ENCODE measurements around the gene PIGW.
"Not testable (repeated sequence)": the region's sequence is repeated elsewhere in the genome, so short reads cannot be mapped to it uniquely, and the experiment has no call there.

PIGW gene

GRCh38 chr17:36498560-36499300 is 36.1 kb upstream of the PIGW start:
- Histone ChIP-seq H3K9ac (ENCODE audit: low read length) (no peak overlapping the region), H3K4me1 (ENCODE audit: insufficient read depth, low read length) (no peaks in the 10 kb centered on the region), H3K27ac (ENCODE audit: low read depth, low read length) (no peak overlapping the region), H3K4me3 (ENCODE audit: low read depth in 1 of 2, low read length in 2 of 2) (no peak overlapping the region), H3K36me3 (ENCODE audit: insufficient read depth, low read length) (peaks cover 59% of the 10 kb centered on the region), H3K27me3 (ENCODE audit: control insufficient read depth in 1 of 2, insufficient read depth in 2 of 2, low read length in 2 of 2) (no peaks in the 10 kb centered on the region), H3K9me3 (ENCODE audit: low read length) (no peaks in the 10 kb centered on the region)

GRCh38 chr17:36500745-36501225 is 34.0 kb upstream of the PIGW start:
- Histone ChIP-seq H3K9ac (ENCODE audit: low read length) (no peak overlapping the region), H3K36me3 (ENCODE audit: insufficient read depth, low read length) (peaks cover 55% of the 10 kb centered on the region), H3K9me3 (ENCODE audit: low read length) (no peaks in the 10 kb centered on the region), H3K4me1 (ENCODE audit: insufficient read depth, low read length) (no peaks in the 10 kb centered on the region), H3K27ac (ENCODE audit: low read depth, low read length) (no peak overlapping the region), H3K4me3 (ENCODE audit: low read depth in 1 of 2, low read length in 2 of 2) (no peak overlapping the region), H3K27me3 (ENCODE audit: control insufficient read depth in 1 of 2, insufficient read depth in 2 of 2, low read length in 2 of 2) (no peaks in the 10 kb centered on the region)

- H3K36me3 ChIP-seq (ENCODE audit: insufficient read depth, low read length) = peaks cover 54% of the 10 kb centered on the region
Measured at GRCh38 chr17:36501351-36501750, 33.4 kb upstream of the PIGW start.

GRCh38 chr17:36501963-36502362 is 32.8 kb upstream of the PIGW start:
- peaks cover 56% of the 10 kb centered on the region for H3K36me3 ChIP-seq (ENCODE audit: insufficient read depth, low read length)
- no peak overlapping the region for H3K4me3 ChIP-seq (ENCODE audit: low read depth in 1 of 2, low read length in 2 of 2)
- no peaks in the 10 kb centered on the region for H3K4me1 ChIP-seq (ENCODE audit: insufficient read depth, low read length)

More at GRCh38 chr17:36501351-36501750, 33.4 kb upstream of the PIGW start:
- no peaks in the 10 kb centered on the region for H3K9me3 ChIP-seq (ENCODE audit: low read length)
- H3K27me3 ChIP-seq (ENCODE audit: control insufficient read depth in 1 of 2, insufficient read depth in 2 of 2, low read length in 2 of 2) = no peaks in the 10 kb centered on the region
- H3K4me1 ChIP-seq (ENCODE audit: insufficient read depth, low read length) = no peaks in the 10 kb centered on the region
- H3K4me3 ChIP-seq (ENCODE audit: low read depth in 1 of 2, low read length in 2 of 2) = no peak overlapping the region
- H3K9ac ChIP-seq (ENCODE audit: low read length) = no peak overlapping the region
- no peak overlapping the region for H3K27ac ChIP-seq (ENCODE audit: low read depth, low read length)

GRCh38 chr17:36503456-36504155 is 31.2 kb upstream of the PIGW start:
- H3K4me1 ChIP-seq (ENCODE audit: insufficient read depth, low read length) = no peaks in the 10 kb centered on the region
- no peak overlapping the region for H3K27ac ChIP-seq (ENCODE audit: low read depth, low read length)
- no peak overlapping the region for H3K9ac ChIP-seq (ENCODE audit: low read length)
- H3K36me3 ChIP-seq (ENCODE audit: insufficient read depth, low read length) = peaks cover 50% of the 10 kb centered on the region
- H3K4me3 ChIP-seq (ENCODE audit: low read depth in 1 of 2, low read length in 2 of 2) = no peak overlapping the region
- no peaks in the 10 kb centered on the region for H3K27me3 ChIP-seq (ENCODE audit: control insufficient read depth in 1 of 2, insufficient read depth in 2 of 2, low read length in 2 of 2)
- no peaks in the 10 kb centered on the region for H3K9me3 ChIP-seq (ENCODE audit: low read length)

More at GRCh38 chr17:36501963-36502362, 32.8 kb upstream of the PIGW start:
- Histone ChIP-seq H3K27ac (ENCODE audit: low read depth, low read length) (no peak overlapping the region), H3K9ac (ENCODE audit: low read length) (no peak overlapping the region), H3K9me3 (ENCODE audit: low read length) (no peaks in the 10 kb centered on the region), H3K27me3 (ENCODE audit: control insufficient read depth in 1 of 2, insufficient read depth in 2 of 2, low read length in 2 of 2) (no peaks in the 10 kb centered on the region)

- no peak overlapping the region for H3K27ac ChIP-seq (ENCODE audit: low read depth, low read length)
- peaks cover 45% of the 10 kb centered on the region for H3K36me3 ChIP-seq (ENCODE audit: insufficient read depth, low read length)
- H3K9me3 ChIP-seq (ENCODE audit: low read length) = no peaks in the 10 kb centered on the region
- H3K4me1 ChIP-seq (ENCODE audit: insufficient read depth, low read length) = no peaks in the 10 kb centered on the region
- H3K27me3 ChIP-seq (ENCODE audit: control insufficient read depth in 1 of 2, insufficient read depth in 2 of 2, low read length in 2 of 2) = no peaks in the 10 kb centered on the region
- no peak overlapping the region for H3K4me3 ChIP-seq (ENCODE audit: low read depth in 1 of 2, low read length in 2 of 2)
- no peak overlapping the region for H3K9ac ChIP-seq (ENCODE audit: low read length)
Measured at GRCh38 chr17:36504156-36504545, 30.6 kb upstream of the PIGW start.

GRCh38 chr17:36505171-36505570 is 29.6 kb upstream of the PIGW start:
- H3K4me1 ChIP-seq (ENCODE audit: insufficient read depth, low read length) = no peaks in the 10 kb centered on the region
- no peak overlapping the region for H3K4me3 ChIP-seq (ENCODE audit: low read depth in 1 of 2, low read length in 2 of 2)
- no peaks in the 10 kb centered on the region for H3K27me3 ChIP-seq (ENCODE audit: control insufficient read depth in 1 of 2, insufficient read depth in 2 of 2, low read length in 2 of 2)
- H3K9me3 ChIP-seq (ENCODE audit: low read length) = no peaks in the 10 kb centered on the region
- no peak overlapping the region for H3K27ac ChIP-seq (ENCODE audit: low read depth, low read length)
- peaks cover 45% of the 10 kb centered on the region for H3K36me3 ChIP-seq (ENCODE audit: insufficient read depth, low read length)
- no peak overlapping the region for H3K9ac ChIP-seq (ENCODE audit: low read length)

GRCh38 chr17:36506249-36506826 is 28.4 kb upstream of the PIGW start:
- peaks cover 40% of the 10 kb centered on the region for H3K36me3 ChIP-seq (ENCODE audit: insufficient read depth, low read length)

GRCh38 chr17:36506831-36507230 is 28.0 kb upstream of the PIGW start:
- no peak overlapping the region for H3K27ac ChIP-seq (ENCODE audit: low read depth, low read length)
- H3K9ac ChIP-seq (ENCODE audit: low read length) = no peak overlapping the region
- H3K36me3 ChIP-seq (ENCODE audit: insufficient read depth, low read length) = peaks cover 40% of the 10 kb centered on the region
- no peaks in the 10 kb centered on the region for H3K9me3 ChIP-seq (ENCODE audit: low read length)
- no peaks in the 10 kb centered on the region for H3K4me1 ChIP-seq (ENCODE audit: insufficient read depth, low read length)
- no peak overlapping the region for H3K4me3 ChIP-seq (ENCODE audit: low read depth in 1 of 2, low read length in 2 of 2)
- H3K27me3 ChIP-seq (ENCODE audit: control insufficient read depth in 1 of 2, insufficient read depth in 2 of 2, low read length in 2 of 2) = no peaks in the 10 kb centered on the region

More at GRCh38 chr17:36506249-36506826, 28.4 kb upstream of the PIGW start:
- no peak overlapping the region for H3K9ac ChIP-seq (ENCODE audit: low read length)
- no peaks in the 10 kb centered on the region for H3K9me3 ChIP-seq (ENCODE audit: low read length)
- H3K27ac ChIP-seq (ENCODE audit: low read depth, low read length) = no peak overlapping the region
- H3K4me3 ChIP-seq (ENCODE audit: low read depth in 1 of 2, low read length in 2 of 2) = no peak overlapping the region
- H3K4me1 ChIP-seq (ENCODE audit: insufficient read depth, low read length) = no peaks in the 10 kb centered on the region
- no peaks in the 10 kb centered on the region for H3K27me3 ChIP-seq (ENCODE audit: control insufficient read depth in 1 of 2, insufficient read depth in 2 of 2, low read length in 2 of 2)

GRCh38 chr17:36507266-36507665 is 27.5 kb upstream of the PIGW start:
- Histone ChIP-seq H3K4me3 (ENCODE audit: low read depth in 1 of 2, low read length in 2 of 2) (no peak overlapping the region), H3K36me3 (ENCODE audit: insufficient read depth, low read length) (peaks cover 40% of the 10 kb centered on the region), H3K27me3 (ENCODE audit: control insufficient read depth in 1 of 2, insufficient read depth in 2 of 2, low read length in 2 of 2) (no peaks in the 10 kb centered on the region), H3K9me3 (ENCODE audit: low read length) (no peaks in the 10 kb centered on the region), H3K4me1 (ENCODE audit: insufficient read depth, low read length) (no peaks in the 10 kb centered on the region), H3K27ac (ENCODE audit: low read depth, low read length) (no peak overlapping the region), H3K9ac (ENCODE audit: low read length) (no peak overlapping the region)

- not testable (repeated sequence) for H3K27ac ChIP-seq (ENCODE audit: low read depth, low read length); H3K4me3 ChIP-seq (ENCODE audit: low read depth in 1 of 2, low read length in 2 of 2); H3K9ac ChIP-seq (ENCODE audit: low read length); H3K9me3 ChIP-seq (ENCODE audit: low read length); H3K27me3 ChIP-seq (ENCODE audit: control insufficient read depth in 1 of 2, insufficient read depth in 2 of 2, low read length in 2 of 2); H3K4me1 ChIP-seq (ENCODE audit: insufficient read depth, low read length)
- H3K36me3 ChIP-seq (ENCODE audit: insufficient read depth, low read length) = peaks cover 33% of the 10 kb centered on the region
Measured at GRCh38 chr17:36508439-36508838, 26.3 kb upstream of the PIGW start.

Data from muscle layer of colon (tissue), 2 donors.